Nucleus accumbens (tissue), 56 donors: ENCODE results near the gene CGREF1.

Source experiments
- DNase-seq, 56 donors: peaks; one replicate each; lab custom pipeline; 2025; lab: John Stamatoyannopoulos, UW

Gene CGREF1

DNA sequence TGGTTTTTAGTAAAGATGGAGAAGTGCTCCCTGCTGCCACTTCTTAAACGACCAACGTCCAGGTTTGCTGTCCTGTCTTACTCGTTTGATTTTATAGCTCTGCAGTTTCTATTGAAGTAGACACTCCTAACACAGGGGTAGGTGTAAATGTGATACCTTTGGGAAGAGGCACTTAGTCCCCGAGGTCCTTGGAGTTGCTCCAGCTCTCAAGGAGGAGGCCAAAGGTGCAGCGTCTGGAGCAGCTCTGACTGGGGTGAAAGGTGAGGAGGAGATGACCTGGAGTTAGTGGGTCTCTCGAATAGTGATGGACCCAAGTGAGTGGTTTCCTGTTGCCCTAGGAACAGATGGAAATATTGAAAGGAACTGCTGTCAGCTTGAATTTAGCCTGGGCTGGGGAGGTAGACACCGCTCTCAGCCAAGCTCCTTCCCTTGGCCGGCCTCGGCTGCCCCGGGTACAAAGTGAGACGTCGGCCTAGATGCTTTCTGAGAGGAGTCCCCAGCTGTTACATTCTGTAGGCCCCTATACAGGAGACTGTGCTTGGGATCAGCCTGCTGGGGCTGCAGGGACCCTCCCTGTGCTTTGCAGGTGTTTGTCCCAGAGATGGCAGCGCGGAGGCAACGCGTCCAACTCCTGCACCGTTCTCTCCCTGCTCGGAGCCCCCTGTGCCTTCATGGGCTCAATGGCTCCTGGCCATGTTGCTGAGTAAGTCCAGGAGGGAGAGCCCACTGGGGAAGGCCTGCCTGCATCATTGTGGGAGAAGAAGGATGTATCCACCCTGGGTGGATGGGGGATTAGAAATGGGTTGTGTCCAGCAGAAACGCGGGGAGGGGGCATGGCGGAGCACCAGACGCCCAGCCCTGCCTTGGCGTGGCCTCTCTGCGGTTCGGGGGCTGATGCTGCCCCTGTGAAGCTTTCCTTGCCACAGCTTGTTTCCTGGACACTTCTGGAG, 26.9 kb downstream of the CGREF1 start:
- DNase-seq: no peak

DNA sequence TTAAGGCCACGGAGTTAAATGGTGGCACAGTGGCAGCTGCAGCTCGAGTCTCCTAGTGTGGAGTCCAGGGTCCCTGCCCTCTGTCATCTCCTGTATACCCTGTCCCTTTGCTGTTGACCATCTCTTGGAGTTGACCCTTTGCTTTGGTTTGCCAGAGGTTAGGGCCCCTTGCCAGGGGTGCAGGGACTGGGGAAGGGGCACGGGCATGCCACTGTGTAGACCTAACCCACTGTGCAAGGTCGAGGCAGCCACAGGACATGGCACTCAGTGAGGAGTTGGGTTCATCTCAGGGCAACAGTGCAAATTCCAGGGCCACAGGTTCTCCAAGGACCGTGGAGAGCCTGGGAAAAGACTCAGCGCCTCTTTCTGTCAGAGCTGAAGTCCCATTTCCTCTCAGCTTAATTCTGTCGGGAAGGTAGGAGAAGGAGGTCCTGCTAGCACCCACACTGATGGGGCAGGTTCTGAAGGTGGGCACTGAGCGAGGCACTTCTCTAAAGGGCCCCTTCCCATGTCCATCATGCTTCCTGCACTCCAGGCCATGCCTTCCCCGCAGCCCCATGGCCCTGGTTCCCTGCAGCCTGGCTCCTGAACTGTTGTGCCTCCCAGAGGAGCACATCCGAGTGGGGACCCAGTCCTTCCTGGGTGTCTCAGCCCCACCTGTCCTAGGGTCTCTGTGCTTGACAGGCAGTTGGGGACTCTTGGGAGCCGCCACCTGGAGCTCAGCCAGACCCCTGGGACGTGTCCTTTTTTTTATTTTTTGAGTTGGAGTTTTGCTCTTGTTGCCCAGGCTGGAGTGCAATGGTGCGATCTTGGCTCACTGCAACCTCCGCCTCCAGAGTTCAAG, 29.6 kb downstream of the CGREF1 start:
- no peak for DNase-seq

GRCh38 chr2:27088634-27089033, 30.3 kb downstream of the CGREF1 start:
- no peak for DNase-seq

- no peak for DNase-seq
These were observed 31.0 kb downstream of the CGREF1 start for GRCh38 chr2:27087823-27088410.

DNA sequence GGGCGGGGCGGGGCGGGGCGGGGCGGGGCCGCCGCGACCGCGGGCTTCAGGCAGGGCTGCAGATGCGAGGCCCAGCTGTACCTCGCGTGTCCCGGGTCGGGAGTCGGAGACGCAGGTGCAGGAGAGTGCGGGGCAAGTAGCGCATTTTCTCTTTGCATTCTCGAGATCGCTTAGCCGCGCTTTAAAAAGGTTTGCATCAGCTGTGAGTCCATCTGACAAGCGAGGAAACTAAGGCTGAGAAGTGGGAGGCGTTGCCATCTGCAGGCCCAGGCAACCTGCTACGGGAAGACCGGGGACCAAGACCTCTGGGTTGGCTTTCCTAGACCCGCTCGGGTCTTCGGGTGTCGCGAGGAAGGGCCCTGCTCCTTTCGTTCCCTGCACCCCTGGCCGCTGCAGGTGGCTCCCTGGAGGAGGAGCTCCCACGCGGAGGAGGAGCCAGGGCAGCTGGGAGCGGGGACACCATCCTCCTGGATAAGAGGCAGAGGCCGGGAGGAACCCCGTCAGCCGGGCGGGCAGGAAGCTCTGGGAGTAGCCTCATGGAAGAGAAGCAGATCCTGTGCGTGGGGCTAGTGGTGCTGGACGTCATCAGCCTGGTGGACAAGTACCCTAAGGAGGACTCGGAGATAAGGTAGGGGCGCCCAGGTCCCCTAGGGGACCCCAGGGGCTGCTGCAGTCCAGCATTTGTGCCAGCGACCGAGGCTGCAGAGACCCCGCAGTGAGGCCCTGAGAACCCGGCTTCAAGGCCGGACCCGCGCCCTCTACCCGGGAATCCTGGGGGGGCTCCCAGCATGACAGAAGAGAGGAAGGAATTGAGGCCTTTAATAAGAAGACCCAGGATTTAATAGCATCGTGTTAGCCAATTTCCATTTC, 32.0 kb downstream of the CGREF1 start, which contains the start of gene KHK:
Gene KHK, plus strand, starts transcription at position 49 of the 870 bp plus-strand sequence. Its CDS starts 488 bp downstream, at position 537.
- peak in 32 of 56 donors; percentile 14 to 76 (median 56) for DNase-seq

DNA sequence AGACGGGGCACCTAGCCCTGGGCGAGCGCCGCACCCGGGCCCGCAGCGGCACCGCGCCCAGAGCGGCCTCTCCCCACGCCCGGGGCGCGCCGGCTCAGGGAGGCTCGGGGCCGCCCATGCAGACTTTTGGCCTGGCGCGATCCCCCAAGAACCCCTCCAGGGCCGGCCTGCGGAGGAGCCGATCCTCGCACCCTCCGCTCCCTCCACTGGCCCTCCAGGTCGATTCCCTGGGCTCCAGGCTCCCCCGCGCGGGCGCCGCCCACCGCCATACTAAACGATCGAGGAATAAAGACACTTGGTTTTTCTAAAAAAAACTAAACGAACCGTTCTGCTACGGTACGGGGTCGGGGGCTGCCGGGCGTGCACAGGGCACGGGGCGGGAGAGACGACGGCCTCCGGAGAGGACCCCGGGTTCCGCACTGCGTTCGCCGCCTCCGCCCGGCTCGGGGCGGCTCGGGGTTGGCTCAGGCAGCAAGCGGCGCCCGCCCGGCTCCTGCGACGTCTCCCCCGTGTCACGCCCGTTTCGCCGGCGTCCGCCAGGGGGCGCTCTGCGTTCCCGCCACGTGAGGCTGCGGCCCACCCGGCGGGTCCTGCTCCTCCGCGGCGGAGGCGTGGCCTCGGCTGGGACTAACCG, 32.7 kb downstream of the CGREF1 start:
- peak in 55 of 56 donors; percentile 56 to 97 (median 91) for DNase-seq

GRCh38 chr2:27085673-27086089, 33.2 kb downstream of the CGREF1 start:
- DNase-seq: peak in 49 of 56 donors; percentile 11 to 82 (median 56)

DNA sequence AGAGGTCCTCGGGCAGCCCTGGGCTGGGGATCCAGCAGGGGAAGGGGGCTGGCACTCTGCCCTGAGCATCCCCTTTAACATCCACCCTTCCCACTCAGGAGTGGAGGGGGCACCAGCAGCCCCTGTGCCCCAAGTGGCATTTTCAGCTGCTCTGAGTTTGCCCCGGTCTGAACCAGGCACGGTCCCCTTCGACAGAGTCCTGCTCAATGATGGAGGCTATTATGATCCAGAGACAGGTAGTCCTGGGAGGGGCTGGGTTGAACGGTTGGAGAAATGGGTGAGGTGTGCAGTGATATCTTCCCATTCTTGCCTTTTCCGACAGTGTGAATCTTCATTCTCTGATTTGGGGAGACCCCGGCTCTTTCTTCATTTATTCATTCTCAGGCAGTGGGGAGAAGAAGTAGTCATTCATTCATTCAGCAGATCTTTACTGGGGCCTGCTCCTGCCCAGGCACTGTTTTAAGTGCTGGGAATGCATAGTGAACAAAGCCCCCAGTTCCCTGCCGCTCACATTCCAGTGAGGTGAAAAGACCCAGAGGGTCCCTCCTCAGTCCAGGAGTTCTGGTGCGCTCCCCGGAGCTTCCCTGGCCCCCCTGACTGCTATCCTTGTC, 33.8 kb downstream of the CGREF1 start:
- DNase-seq: no peak

DNA sequence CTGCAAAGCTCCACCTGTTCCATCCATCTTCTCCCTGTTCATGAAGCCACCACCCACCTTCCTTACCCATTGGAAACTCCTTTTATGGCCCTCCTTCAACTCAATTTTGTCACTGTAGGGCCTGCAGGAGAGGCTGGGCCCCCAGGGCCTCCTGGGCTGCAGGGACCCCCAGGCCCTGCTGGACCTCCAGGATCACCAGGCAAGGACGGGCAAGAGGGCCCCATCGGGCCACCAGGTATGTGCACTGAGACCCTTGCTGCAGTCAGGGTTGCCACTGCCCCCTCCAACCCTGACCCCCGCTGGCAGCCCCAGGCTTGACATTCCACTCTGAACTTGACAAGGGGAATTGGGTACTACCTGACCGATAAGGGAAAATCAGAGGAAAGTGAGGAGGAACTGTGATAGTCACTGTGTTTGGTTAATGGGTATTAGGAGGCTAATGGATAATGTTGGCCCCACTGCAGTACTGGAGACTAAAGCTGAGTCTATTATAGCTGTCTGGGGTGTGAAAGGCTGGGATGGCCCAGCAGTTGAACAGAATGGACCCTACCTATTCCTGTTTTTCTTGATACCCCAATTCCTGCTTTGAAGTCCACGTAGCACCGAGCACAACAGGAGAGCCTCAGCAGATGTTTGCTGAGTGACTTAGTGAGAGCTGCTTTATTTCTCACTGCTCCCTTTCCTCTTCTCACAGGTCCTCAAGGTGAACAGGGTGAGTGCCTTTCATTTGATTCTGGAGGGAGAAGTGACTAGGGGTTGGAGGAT, 34.4 kb downstream of the CGREF1 start:
- no peak for DNase-seq

- no peak for DNase-seq
These were observed 35.3 kb downstream of the CGREF1 start for GRCh38 chr2:27083410-27084296.

GRCh38 chr2:27082773-27083409, 36.0 kb downstream of the CGREF1 start:
- DNase-seq: no peak

GRCh38 chr2:27081984-27082772, 36.8 kb downstream of the CGREF1 start:
- DNase-seq: no peak

- DNase-seq: no peak
These were observed 38.4 kb downstream of the CGREF1 start for GRCh38 chr2:27080603-27080936.

- DNase-seq: no peak
These were observed 38.8 kb downstream of the CGREF1 start for GRCh38 chr2:27080140-27080469.

GRCh38 chr2:27079233-27080139, 39.4 kb downstream of the CGREF1 start:
- no peak for DNase-seq
